Measurements from ENCODE around the gene PDE10A. TPM values are rescaled to one million over a fixed set of nuclear protein-coding genes. Genes with fewer than 3 reads are reported as not detected.

The PDE10A gene
- total RNA-seq, 4 donors from 2014 or later, result 0.54 to 4.4 (median 0.98) TPM

DNA sequence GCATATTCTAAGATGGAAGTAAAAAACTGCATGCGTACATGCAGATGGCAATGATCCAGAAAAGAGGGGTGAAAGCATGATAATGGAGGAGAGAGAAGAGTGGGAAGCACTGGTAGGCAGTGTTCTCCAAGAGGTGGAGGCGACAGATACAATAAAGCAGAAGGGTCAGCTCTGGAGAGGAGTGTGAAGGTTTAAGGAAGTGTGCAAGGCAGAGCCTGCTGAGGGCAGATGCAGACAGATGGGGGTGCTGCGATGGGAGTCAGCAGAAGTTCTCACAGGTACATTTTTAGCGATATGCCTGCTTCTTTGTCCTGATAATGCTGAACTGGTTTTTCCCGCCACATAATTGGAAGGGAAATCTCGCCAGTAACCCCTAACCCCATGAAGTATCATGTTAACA is 272.6 kb downstream of the PDE10A start:
- H3K4me3 ChIP-seq (ENCODE audit: low read depth, poor library complexity, severe bottlenecking), result no peak overlapping the region
- no peak for DNase-seq (ENCODE audit: low spot score in 2 of 2)
- WGBS, 2 donors, result 86 to 87% methylated on average over 6 of the region's 6 CpGs
- no peak for TF ChIP-seq POLR2A (IDR thresholded peaks at IDR 0.05)
- TF ChIP-seq, protein P1, sequence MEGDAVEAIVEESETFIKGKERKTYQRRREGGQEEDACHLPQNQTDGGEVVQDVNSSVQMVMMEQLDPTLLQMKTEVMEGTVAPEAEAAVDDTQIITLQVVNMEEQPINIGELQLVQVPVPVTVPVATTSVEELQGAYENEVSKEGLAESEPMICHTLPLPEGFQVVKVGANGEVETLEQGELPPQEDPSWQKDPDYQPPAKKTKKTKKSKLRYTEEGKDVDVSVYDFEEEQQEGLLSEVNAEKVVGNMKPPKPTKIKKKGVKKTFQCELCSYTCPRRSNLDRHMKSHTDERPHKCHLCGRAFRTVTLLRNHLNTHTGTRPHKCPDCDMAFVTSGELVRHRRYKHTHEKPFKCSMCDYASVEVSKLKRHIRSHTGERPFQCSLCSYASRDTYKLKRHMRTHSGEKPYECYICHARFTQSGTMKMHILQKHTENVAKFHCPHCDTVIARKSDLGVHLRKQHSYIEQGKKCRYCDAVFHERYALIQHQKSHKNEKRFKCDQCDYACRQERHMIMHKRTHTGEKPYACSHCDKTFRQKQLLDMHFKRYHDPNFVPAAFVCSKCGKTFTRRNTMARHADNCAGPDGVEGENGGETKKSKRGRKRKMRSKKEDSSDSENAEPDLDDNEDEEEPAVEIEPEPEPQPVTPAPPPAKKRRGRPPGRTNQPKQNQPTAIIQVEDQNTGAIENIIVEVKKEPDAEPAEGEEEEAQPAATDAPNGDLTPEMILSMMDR (IDR thresholded peaks at IDR 0.05), result no peak
- intact Hi-C loops (cut with DNase I; ENCODE audit: low total_unique reads), result no loop called here

- H3K4me3 ChIP-seq (ENCODE audit: low read depth, poor library complexity, severe bottlenecking), result no peak overlapping the region
- intact Hi-C loops (cut with DNase I; ENCODE audit: low total_unique reads), result no loop called here
- TF ChIP-seq POLR2A (IDR thresholded peaks at IDR 0.05), result no peak
- TF ChIP-seq, protein P1 (IDR thresholded peaks at IDR 0.05), result no peak
- no peak for DNase-seq (ENCODE audit: low spot score in 2 of 2)
- 90 to 91% methylated on average over 3 of the region's 3 CpGs for WGBS, 2 donors
Measured at GRCh38 chr6:165389534-165389933, 273.5 kb downstream of the PDE10A start.

DNA sequence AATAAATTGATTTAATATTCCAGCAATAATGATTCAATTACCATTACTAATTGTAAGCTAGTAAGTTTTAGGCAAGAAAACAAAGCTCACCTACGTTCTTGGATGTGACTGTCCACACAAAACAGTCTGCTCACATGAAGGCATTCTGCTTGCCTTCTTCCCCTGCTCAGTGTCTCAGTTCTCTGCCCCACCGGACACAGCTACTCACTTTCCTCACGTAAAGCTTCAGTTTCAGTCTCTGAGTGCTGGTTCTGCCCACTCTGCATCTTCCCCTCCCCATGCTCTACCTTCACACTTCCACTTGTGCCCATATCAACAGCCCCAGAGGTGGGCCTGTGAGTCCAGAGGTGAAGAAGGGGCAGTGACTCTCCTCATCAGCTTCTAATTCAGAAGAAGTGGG is 279.7 kb downstream of the PDE10A start:
- 87% methylated on average over 3 of the region's 3 CpGs for WGBS, 2 donors
- no peak overlapping the region for H3K4me3 ChIP-seq (ENCODE audit: low read depth, poor library complexity, severe bottlenecking)
- TF ChIP-seq, protein P1 (IDR thresholded peaks at IDR 0.05), result no peak
- no peak for TF ChIP-seq POLR2A (IDR thresholded peaks at IDR 0.05)
- no peak for DNase-seq (ENCODE audit: low spot score in 2 of 2)
- intact Hi-C loops (cut with DNase I; ENCODE audit: low total_unique reads), result no loop called here

GRCh38 chr6:165376100-165376499 is 286.9 kb downstream of the PDE10A start:
- no peak overlapping the region for H3K4me3 ChIP-seq (ENCODE audit: low read depth, poor library complexity, severe bottlenecking)
- no peak for TF ChIP-seq POLR2A (IDR thresholded peaks at IDR 0.05)
- TF ChIP-seq, protein P1 (IDR thresholded peaks at IDR 0.05), result no peak
- DNase-seq (ENCODE audit: low spot score in 2 of 2), result no peak
- 85 to 91% methylated on average over 1 of the region's 1 CpG for WGBS, 2 donors
- intact Hi-C loops (cut with DNase I; ENCODE audit: low total_unique reads), result no loop called here

DNA sequence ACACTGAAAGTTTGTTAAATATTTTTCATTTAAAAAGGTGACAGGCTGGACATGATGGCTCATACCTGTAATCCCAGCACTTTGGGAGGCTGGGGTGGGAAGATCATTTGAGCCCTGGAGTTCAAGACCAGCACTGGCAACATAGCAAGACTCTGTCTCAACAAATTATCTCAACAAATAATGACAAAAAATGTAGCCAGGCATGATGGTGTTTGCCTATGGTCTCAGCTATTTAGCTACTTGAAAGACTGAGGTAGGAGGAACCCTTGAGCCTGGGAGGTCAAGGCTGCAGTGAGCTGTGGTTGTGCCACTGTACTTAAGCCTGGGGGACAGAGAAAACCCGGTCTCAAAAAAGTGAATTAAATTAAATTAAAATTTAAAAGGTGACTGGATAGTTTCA is 297.7 kb downstream of the PDE10A start:
- no peak overlapping the region for H3K4me3 ChIP-seq (ENCODE audit: low read depth, poor library complexity, severe bottlenecking)
- DNase-seq (ENCODE audit: low spot score in 2 of 2), result no peak
- intact Hi-C loops (cut with DNase I; ENCODE audit: low total_unique reads), result no loop called here
- WGBS, 2 donors, result 78 to 83% methylated on average over 1 of the region's 1 CpG
- TF ChIP-seq, protein P1 (IDR thresholded peaks at IDR 0.05), result no peak
- no peak for TF ChIP-seq POLR2A (IDR thresholded peaks at IDR 0.05)

DNA sequence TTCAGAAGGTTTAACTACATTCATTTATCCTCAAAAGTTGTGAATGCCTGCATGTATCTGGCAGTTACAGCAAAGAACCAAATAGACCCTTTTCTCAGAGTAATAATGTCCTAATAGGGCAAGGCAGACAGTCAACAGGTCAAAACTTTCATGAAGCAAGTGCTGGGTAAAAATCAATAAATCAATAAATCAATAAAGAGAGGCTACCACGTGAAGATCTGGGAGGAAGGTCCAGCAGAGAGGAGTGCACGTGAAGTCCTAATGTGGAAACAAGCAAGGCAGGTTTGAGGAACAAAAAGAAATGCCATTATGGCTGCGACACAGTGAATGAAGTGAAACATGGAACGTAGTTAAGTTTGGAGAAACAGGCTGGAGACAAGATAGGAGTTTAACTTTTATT is 317.3 kb downstream of the PDE10A start:
- H3K4me3 ChIP-seq (ENCODE audit: low read depth, poor library complexity, severe bottlenecking), result no peak overlapping the region
- WGBS, 2 donors, result 83 to 84% methylated on average over 4 of the region's 4 CpGs
- TF ChIP-seq, protein P1 (IDR thresholded peaks at IDR 0.05), result no peak
- intact Hi-C loops (cut with DNase I; ENCODE audit: low total_unique reads), result no loop called here
- no peak for DNase-seq (ENCODE audit: low spot score in 2 of 2)
